Measurements from ENCODE around the gene BLCAP.
"Not testable (repeated sequence)": the region's sequence is repeated elsewhere in the genome, so short reads cannot be mapped to it uniquely, and the experiment has no call there.

The BLCAP gene

GRCh38 chr20:37479925-37480691 is 47.6 kb downstream of the BLCAP start:
- no peak for DNase-seq (ENCODE audit: low read depth)

- DNase-seq (ENCODE audit: low read depth): no peak
Observed at GRCh38 chr20:37479266-37479665, 48.4 kb downstream of the BLCAP start.

- no peak for DNase-seq (ENCODE audit: low read depth)
Observed at GRCh38 chr20:37477041-37477440, 50.6 kb downstream of the BLCAP start.

GRCh38 chr20:37475252-37475651 is 52.4 kb downstream of the BLCAP start:
- no peak for DNase-seq (ENCODE audit: low read depth)

- DNase-seq (ENCODE audit: low read depth): no peak
Observed at GRCh38 chr20:37474386-37474785, 53.3 kb downstream of the BLCAP start.

GRCh38 chr20:37473249-37474000 is 54.3 kb downstream of the BLCAP start:
- no peak for DNase-seq (ENCODE audit: low read depth)

- not testable (repeated sequence) for DNase-seq (ENCODE audit: low read depth)
Observed at GRCh38 chr20:37472435-37472834, 55.2 kb downstream of the BLCAP start.

- DNase-seq (ENCODE audit: low read depth): no peak
Observed at GRCh38 chr20:37471741-37472235, 55.9 kb downstream of the BLCAP start.

GRCh38 chr20:37470190-37470589 is 57.5 kb downstream of the BLCAP start:
- not testable (repeated sequence) for DNase-seq (ENCODE audit: low read depth)

- DNase-seq (ENCODE audit: low read depth): no peak
Observed at GRCh38 chr20:37469531-37469930, 58.1 kb downstream of the BLCAP start.

- DNase-seq (ENCODE audit: low read depth): no peak
Observed at GRCh38 chr20:37468886-37469285, 58.8 kb downstream of the BLCAP start.
